Naive thymus-derived CD4-positive, alpha-beta T cell (primary cell): ENCODE data around the gene SSTR3. TPM values are rescaled to one million over a fixed set of nuclear protein-coding genes. Genes with fewer than 3 reads are reported as not detected.
"Not testable (repeated sequence)": the region's sequence is repeated elsewhere in the genome, so short reads cannot be mapped to it uniquely, and the experiment has no call there.

Experiments used
- ATAC-seq: fragments of 150-1000 bp; cut with Tn5 transposase; 2 replicates; pipeline ENCODE4 v1.10.0; 2021; ENCODE audit warnings: mild to moderate bottlenecking, moderate library complexity
- CTCF ChIA-PET: fragments of 350-600 bp; sonication (Branson Sonifier 250); formaldehyde crosslinking; loops from one replicate; lab custom pipeline; 2021; ENCODE audit warnings: antibody characterized with exemption; lab: Charles Lee
- POLR2A ChIA-PET: fragments of 350-600 bp; sonication (Branson Sonifier 250); formaldehyde crosslinking; loops from one replicate; lab custom pipeline; 2021; ENCODE audit warnings: antibody characterized with exemption, inconsistent platforms; lab: Charles Lee
- DNase-seq, 9 donors: peaks; one replicate each; pipeline versions ENCODE4 v3.0.0 to v3.0.0-alpha.2; 2020 to 2022; ENCODE audit warnings: mixed read lengths in 1 of 9
- H3K27ac ChIP-seq: one replicate; pipeline ENCODE4 v1.7.0; 2013; ENCODE audit warnings: mild to moderate bottlenecking, low read depth, low read length, moderate library complexity
- H3K27me3 ChIP-seq, 2 donors: one replicate each; pipeline ENCODE4 v1.7.0; 2013; ENCODE audit warnings: low read length in 2 of 2, mild to moderate bottlenecking in 2 of 2, moderate library complexity in 2 of 2; ENCODE audit not compliant: control insufficient read depth in 2 of 2, insufficient read depth in 2 of 2
- H3K36me3 ChIP-seq, 3 experiments: 1 replicate in 2 of 3; 2 replicates in 1 of 3; pipeline ENCODE4 v1.7.0; 2013; ENCODE audit warnings: low read length in 3 of 3, mild to moderate bottlenecking in 3 of 3, moderate library complexity in 1 of 3; ENCODE audit not compliant: insufficient read depth in 3 of 3, control insufficient read depth in 2 of 3
- H3K4me1 ChIP-seq, 2 donors: one replicate each; pipeline ENCODE4 v1.7.0; 2013; ENCODE audit warnings: low read length in 2 of 2, mild to moderate bottlenecking in 2 of 2, moderate library complexity in 1 of 2; ENCODE audit not compliant: control insufficient read depth in 2 of 2, insufficient read depth in 2 of 2
- H3K4me3 ChIP-seq: 2 replicates; pipeline ENCODE4 v1.7.0; 2013; ENCODE audit warnings: mild to moderate bottlenecking, low read length
- H3K9me3 ChIP-seq, 3 experiments: 1 replicate in 2 of 3; 2 replicates in 1 of 3; pipeline ENCODE4 v1.7.0; 2013; ENCODE audit warnings: low read length in 3 of 3; ENCODE audit not compliant: control insufficient read depth in 2 of 3
- H3K27ac Mint-ChIP-seq, 9 donors: one replicate each; pipeline ENCODE4 v1.8.0; 2020 to 2022; ENCODE audit warnings: mixed read lengths in 9 of 9, mild to moderate bottlenecking in 8 of 9, moderate library complexity in 5 of 9, inconsistent platforms in 2 of 9
- H3K27me3 Mint-ChIP-seq, 5 donors: one replicate each; pipeline ENCODE4 v1.8.0; 2021 to 2022; ENCODE audit warnings: mixed read lengths in 5 of 5, mild to moderate bottlenecking in 1 of 5
- H3K36me3 Mint-ChIP-seq, 5 donors: one replicate each; pipeline ENCODE4 v1.8.0; 2020 to 2022; ENCODE audit warnings: mixed read lengths in 5 of 5, mild to moderate bottlenecking in 3 of 5, inconsistent platforms in 1 of 5
- H3K4me1 Mint-ChIP-seq, 7 donors: one replicate each; pipeline ENCODE4 v1.8.0; 2020 to 2022; ENCODE audit warnings: mixed read lengths in 7 of 7, mild to moderate bottlenecking in 3 of 7, inconsistent platforms in 1 of 7
- H3K4me3 Mint-ChIP-seq, 10 donors: one replicate each; pipeline ENCODE4 v1.8.0; 2020 to 2022; ENCODE audit warnings: mild to moderate bottlenecking in 10 of 10, mixed read lengths in 10 of 10, moderate library complexity in 6 of 10, inconsistent platforms in 2 of 10
- H3K9me3 Mint-ChIP-seq, 11 donors: one replicate each; pipeline ENCODE4 v1.8.0; 2020 to 2022; ENCODE audit warnings: mixed read lengths in 11 of 11, mild to moderate bottlenecking in 4 of 11, inconsistent platforms in 1 of 11, moderate library complexity in 1 of 11
- intact Hi-C, 2 donors: fragments of 100-400 bp; cut with micrococcal nuclease; formaldehyde crosslinking; loops; one replicate each; pipeline ENCODE4 v1.15.1; 2023
- polyA plus RNA-seq, 2 donors: library from polyadenylated mRNA; unstranded; fragments of 300-500 nt; fragmentation: Illumina TruSeq; gene quantifications; one replicate each; pipeline ENCODE4 v1.2.3, GENCODE V29; 2021
- total RNA-seq, 6 experiments: library from RNA in 5 of 6; stranded (reverse) in 5 of 6; gene quantifications; 1 replicate in 5 of 6; 2 replicates in 1 of 6; pipeline ENCODE4 v1.2.3 and lab custom pipeline; 2021 to 2026

The SSTR3 gene
- total and polyA plus RNA-seq, 7 experiments from 2014 or later: 3.9 to 30.4 (median 6.4) TPM

- H3K4me1 ChIP-seq: no peaks in the 10 kb centered on the region
Measured at GRCh38 chr22:37253126-37253660, 40.9 kb upstream of the SSTR3 start.

GRCh38 chr22:37251836-37252235 lies 39.6 kb upstream of the SSTR3 start:
- intact Hi-C loops, H3K4me3 ChIP-seq, H3K9me3 ChIP-seq, H3K4me3 Mint-ChIP-seq, H3K4me1 ChIP-seq, ATAC-seq, H3K36me3 Mint-ChIP-seq, H3K27ac ChIP-seq, H3K27me3 ChIP-seq, H3K9me3 Mint-ChIP-seq, H3K27ac Mint-ChIP-seq, DNase-seq, H3K36me3 ChIP-seq: not testable (repeated sequence)
- CTCF ChIA-PET: interaction anchor here (0.7 to 1.4 kb wide), 4 partner anchors 8 to 16 kb away, joined by 3 to 5 read pairs (median 4); partner anchors contain the start of gene RAC2
- Mint-ChIP-seq H3K4me1 (peaks cover 0 to 14% (median 13%) of the 10 kb centered on the region in 7 donors), H3K27me3 (peaks cover 0 to 11% (median 0%) of the 10 kb centered on the region in 5 donors)
- POLR2A ChIA-PET: interaction anchor here (0.6 to 1.1 kb wide), 2 partner anchors 29 to 214 kb away, joined by 3 read pairs; no protein-coding TSS in a partner anchor

More at GRCh38 chr22:37253126-37253660, 40.9 kb upstream of the SSTR3 start:
- H3K4me3 Mint-ChIP-seq: no peak overlapping the region
- H3K27ac Mint-ChIP-seq: no peak overlapping the region
- H3K27ac ChIP-seq: no peak overlapping the region
- ATAC-seq (no peak), DNase-seq (no peak)
- ChIA-PET CTCF (interaction anchor here (1.0 to 1.4 kb wide), 3 partner anchors 9 to 11 kb away, joined by 3 to 4 read pairs (median 4); partner anchors contain the start of gene RAC2), POLR2A (interaction anchor here (1.1 kb wide), 1 partner anchor 31 kb away, joined by 3 read pairs; no protein-coding TSS in a partner anchor)
- peaks cover 0 to 18% (median 12%) of the 10 kb centered on the region in 7 donors for H3K4me1 Mint-ChIP-seq
- intact Hi-C loops: no loop called here
- no peaks in the 10 kb centered on the region for H3K27me3 ChIP-seq
- H3K36me3 ChIP-seq: no peaks in the 10 kb centered on the region
- peaks cover 0 to 1% (median 0%) of the 10 kb centered on the region in 11 donors for H3K9me3 Mint-ChIP-seq
- H3K9me3 ChIP-seq: no peaks in the 10 kb centered on the region
- peaks cover 0 to 11% (median 0%) of the 10 kb centered on the region in 5 donors for H3K27me3 Mint-ChIP-seq
- H3K4me3 ChIP-seq: no peak overlapping the region
- no peaks in the 10 kb centered on the region for H3K36me3 Mint-ChIP-seq

- DNase-seq (no peak), ATAC-seq (no peak)
- Mint-ChIP-seq H3K36me3 (no peaks in the 10 kb centered on the region), H3K9me3 (no peaks in the 10 kb centered on the region), H3K27ac (peak overlapping the region in 1 of 9 donors; percentile 32), H3K4me1 (peaks cover 4 to 15% (median 13%) of the 10 kb centered on the region in 7 donors), H3K4me3 (no peak overlapping the region), H3K27me3 (peaks cover 0 to 6% (median 0%) of the 10 kb centered on the region in 5 donors)
- intact Hi-C loops: no loop called here
- Histone ChIP-seq H3K4me3 (no peak overlapping the region), H3K27ac (no peak overlapping the region), H3K9me3 (no peaks in the 10 kb centered on the region), H3K4me1 (peaks cover 4 to 6% of the 10 kb centered on the region in 2 donors), H3K36me3 (no peaks in the 10 kb centered on the region), H3K27me3 (no peaks in the 10 kb centered on the region)
- POLR2A ChIA-PET: interaction anchor here (1.0 kb wide), 1 partner anchor 12 kb away, joined by 11 read pairs; no protein-coding TSS in a partner anchor
- CTCF ChIA-PET: interaction anchor here (1.0 to 1.5 kb wide), 2 partner anchors 10 to 18 kb away, joined by 3 to 6 read pairs; no protein-coding TSS in a partner anchor
Measured at GRCh38 chr22:37249986-37250385, 37.7 kb upstream of the SSTR3 start.

- no peak overlapping the region for H3K4me3 ChIP-seq
- Mint-ChIP-seq H3K4me3 (peak overlapping the region in 1 of 10 donors; percentile 16), H3K9me3 (no peaks in the 10 kb centered on the region), H3K36me3 (peaks cover 0 to 4% (median 0%) of the 10 kb centered on the region in 5 donors), H3K27ac (no peak overlapping the region), H3K4me1 (peaks cover 8 to 23% (median 17%) of the 10 kb centered on the region in 7 donors), H3K27me3 (peaks cover 0 to 6% (median 0%) of the 10 kb centered on the region in 5 donors)
- no peaks in the 10 kb centered on the region for H3K36me3 ChIP-seq
- H3K9me3 ChIP-seq: no peaks in the 10 kb centered on the region
- DNase-seq (no peak), ATAC-seq (no peak)
- intact Hi-C loops: no loop called here
- no peaks in the 10 kb centered on the region for H3K27me3 ChIP-seq
- POLR2A ChIA-PET: no interaction called here
- peaks cover 14 to 15% of the 10 kb centered on the region in 2 donors for H3K4me1 ChIP-seq
- CTCF ChIA-PET: interaction anchor here (0.5 to 2.4 kb wide), 5 partner anchors 11 to 327 kb away, joined by 3 to 13 read pairs (median 3); no protein-coding TSS in a partner anchor
- no peak overlapping the region for H3K27ac ChIP-seq
Measured at GRCh38 chr22:37248251-37248650, 36.0 kb upstream of the SSTR3 start.

GRCh38 chr22:37245740-37246139 lies 33.5 kb upstream of the SSTR3 start:
- ATAC-seq (no peak), DNase-seq (no peak)
- no peak overlapping the region for H3K4me3 ChIP-seq
- peaks cover 29% of the 10 kb centered on the region in 2 donors for H3K4me1 ChIP-seq
- intact Hi-C loops: no loop called here
- peaks cover 23 to 39% (median 36%) of the 10 kb centered on the region in 7 donors for H3K4me1 Mint-ChIP-seq
- peak overlapping the region; percentile 86 for H3K27ac ChIP-seq
- no peaks in the 10 kb centered on the region for H3K9me3 ChIP-seq
- H3K36me3 ChIP-seq: peaks cover 6 to 12% (median 8%) of the 10 kb centered on the region in 3 experiments
- CTCF ChIA-PET: interaction anchor here (0.8 to 10.3 kb wide), 5 partner anchors 15 to 213 kb away, joined by 3 to 184 read pairs (median 15); no protein-coding TSS in a partner anchor
- peak overlapping the region in 4 of 9 donors; percentile 91 to 99 (median 97) for H3K27ac Mint-ChIP-seq
- POLR2A ChIA-PET: interaction anchor here (2.5 to 10.8 kb wide), 6 partner anchors 10 to 46 kb away, joined by 6 to 335 read pairs (median 130); no protein-coding TSS in a partner anchor
- no peaks in the 10 kb centered on the region for H3K27me3 Mint-ChIP-seq
- H3K36me3 Mint-ChIP-seq: peaks cover 5 to 26% (median 10%) of the 10 kb centered on the region in 5 donors
- H3K4me3 Mint-ChIP-seq: peak overlapping the region in 1 of 10 donors; percentile 86
- H3K9me3 Mint-ChIP-seq: no peaks in the 10 kb centered on the region
- H3K27me3 ChIP-seq: no peaks in the 10 kb centered on the region

GRCh38 chr22:37244922-37245722 lies 32.8 kb upstream of the SSTR3 start:
- Mint-ChIP-seq H3K27me3 (no peaks in the 10 kb centered on the region), H3K4me1 (peaks cover 29 to 46% (median 42%) of the 10 kb centered on the region in 7 donors), H3K27ac (peak overlapping the region; percentile 89 to 99 (median 97)), H3K9me3 (no peaks in the 10 kb centered on the region), H3K4me3 (peak overlapping the region; percentile 86 to 99 (median 98)), H3K36me3 (peaks cover 9 to 32% (median 16%) of the 10 kb centered on the region in 5 donors)
- intact Hi-C loops: loop anchor here (1.0 to 5.0 kb wide), 8 partner anchors 14 to 502 kb away; partner anchors contain the start of genes GGA1 (in 2 of the 2) and IL2RB (in 1 of the 2)
- Histone ChIP-seq H3K27me3 (no peaks in the 10 kb centered on the region), H3K36me3 (peaks cover 11 to 18% (median 14%) of the 10 kb centered on the region in 3 experiments), H3K4me1 (peaks cover 35% of the 10 kb centered on the region in 2 donors), H3K9me3 (no peaks in the 10 kb centered on the region), H3K4me3 (no peak overlapping the region), H3K27ac (peak overlapping the region; percentile 86)
- ATAC-seq: no peak
- ChIA-PET POLR2A (interaction anchor here (0.8 to 10.8 kb wide), 15 partner anchors 9 to 321 kb away, joined by 3 to 335 read pairs (median 7); partner anchors contain the start of gene MFNG), CTCF (interaction anchor here (0.6 to 10.3 kb wide), 11 partner anchors 15 to 735 kb away, joined by 3 to 184 read pairs (median 4); no protein-coding TSS in a partner anchor)
- DNase-seq: peak in 1 of 9 donors; percentile 32
